K562 (cell line): ENCODE measurements around the gene PCYT1A. TPM values are rescaled to one million over a fixed set of nuclear protein-coding genes. Genes with fewer than 3 reads are reported as not detected.

Source experiments
- CCAR2 ChIP-seq: fragments of 200-400 bp; formaldehyde crosslinking; IDR thresholded peaks from 2 replicates; pipeline ENCODE4 v1.6.1; 2017; ENCODE audit warnings: mild to moderate bottlenecking, low read depth, low read length
- CHD4 ChIP-seq: fragments of 200-600 bp; sonication (generic); IDR thresholded peaks from 3 replicates; pipeline ENCODE4 v1.6.1; 2012; ENCODE audit warnings: low read depth, mild to moderate bottlenecking, mixed read lengths, low read length, inconsistent platforms; ENCODE audit not compliant: insufficient read depth, insufficient replicate concordance, poor library complexity, severe bottlenecking
- FOSL1 ChIP-seq: fragments of 200-800 bp; sonication (Bioruptor generic); conservative IDR thresholded peaks from 2 replicates; pipeline ENCODE4 v1.6.1; 2016; ENCODE audit warnings: missing genetic modification characterization, missing compliant biosample characterization
- ILF3 ChIP-seq: fragments of 450-650 bp; IDR thresholded peaks from 2 replicates; pipeline ENCODE4 v1.6.1; 2018; ENCODE audit warnings: antibody characterized with exemption, mild to moderate bottlenecking, moderate library complexity, borderline replicate concordance
- OTX1 ChIP-seq: fragments of 450-650 bp; formaldehyde crosslinking; IDR thresholded peaks from 2 replicates; pipeline ENCODE4 v1.4.0; 2022; ENCODE audit warnings: mild to moderate bottlenecking
- RFX1 ChIP-seq: fragments of 450-650 bp; IDR thresholded peaks from 2 replicates; pipeline ENCODE4 v1.6.1; 2016; ENCODE audit warnings: mild to moderate bottlenecking, moderate library complexity
- TAF7 ChIP-seq: fragments of 450-650 bp; IDR thresholded peaks from 2 replicates; pipeline ENCODE4 v1.6.1; 2016; ENCODE audit warnings: missing genetic modification characterization, missing compliant biosample characterization
- TEAD4 ChIP-seq, 2 experiments: sonication (generic) in 1 of 2; formaldehyde crosslinking in 1 of 2; IDR thresholded peaks; 2 replicates each; pipeline versions ENCODE4 v1.6.1 to v1.8.0; 2012 to 2022; ENCODE audit warnings: borderline replicate concordance in 1 of 2, inconsistent platforms in 1 of 2, low read length in 1 of 2, mild to moderate bottlenecking in 1 of 2, missing genetic modification reagents in 1 of 2
- XRCC3 ChIP-seq: fragments of 450-650 bp; IDR thresholded peaks from 2 replicates; pipeline ENCODE4 v1.6.1; 2017; ENCODE audit warnings: mild to moderate bottlenecking, moderate library complexity
- YBX1 ChIP-seq: fragments of 450-650 bp; IDR thresholded peaks from 2 replicates; pipeline ENCODE4 v1.7.1; 2016; ENCODE audit warnings: mild to moderate bottlenecking
- ZKSCAN3 ChIP-seq: fragments of 250-450 bp; sonication (Bioruptor Pico); IDR thresholded peaks from 2 replicates; pipeline ENCODE4 v1.4.0; 2020
- polyA plus RNA-seq, 8 experiments: library from polyadenylated mRNA; depleted of rRNA in 4 of 8; stranded (reverse) in 5 of 8; unstranded in 3 of 8; fragments of >200 nt; fragmentation: Nextera tagmentation in 2 of 8; fragmentation: Illumina TruSeq in 1 of 8; extraction: Ambion mirVana in 2 of 8; extraction: Trizol in 1 of 8; gene quantifications; 2 replicates each; pipeline versions ENCODE4 v1.2.1 to v1.2.3, GENCODE V29; 2011 to 2014; ENCODE audit warnings: inconsistent platforms in 1 of 8, missing spikeins in 1 of 8
- total RNA-seq, 7 experiments: library from RNA; depleted of rRNA in 6 of 7; stranded (reverse); fragments of >200 nt in 6 of 7; fragmentation: Illumina TruSeq in 2 of 7; extraction: Trizol in 2 of 7; gene quantifications; 2 replicates each; pipeline versions ENCODE4 v1.2.1 to v1.2.3, GENCODE V29; 2011 to 2021; ENCODE audit warnings: low replicate concordance in 1 of 7
- TF ChIP-seq, protein P1 (sequence below): IDR thresholded peaks from 2 replicates; pipeline ENCODE4 v1.6.1; 2012; ENCODE audit warnings: low read depth, low read length, improper control_type of control experiment, borderline replicate concordance
- TF ChIP-seq, protein P2 (sequence below): fragments of 450-650 bp; IDR thresholded peaks from 2 replicates; pipeline ENCODE4 v1.6.1; 2016; ENCODE audit warnings: mild to moderate bottlenecking, moderate library complexity
- TF ChIP-seq, protein P3 (sequence below), 2 experiments: fragments of 450-650 bp; conservative IDR thresholded peaks; 2 replicates each; pipeline ENCODE4 v1.6.1; 2017; ENCODE audit warnings: mild to moderate bottlenecking in 2 of 2, moderate library complexity in 2 of 2

Gene PCYT1A
- total and polyA plus RNA-seq, 9 of the 15 experiments (the other 6 are each of a cell fraction or from before 2014, with no cell fraction given), result 13.4 to 62.8 (median 49.4) TPM

- no peak for TF ChIP-seq CCAR2
- TF ChIP-seq YBX1, result no peak
- TF ChIP-seq, protein P1, sequence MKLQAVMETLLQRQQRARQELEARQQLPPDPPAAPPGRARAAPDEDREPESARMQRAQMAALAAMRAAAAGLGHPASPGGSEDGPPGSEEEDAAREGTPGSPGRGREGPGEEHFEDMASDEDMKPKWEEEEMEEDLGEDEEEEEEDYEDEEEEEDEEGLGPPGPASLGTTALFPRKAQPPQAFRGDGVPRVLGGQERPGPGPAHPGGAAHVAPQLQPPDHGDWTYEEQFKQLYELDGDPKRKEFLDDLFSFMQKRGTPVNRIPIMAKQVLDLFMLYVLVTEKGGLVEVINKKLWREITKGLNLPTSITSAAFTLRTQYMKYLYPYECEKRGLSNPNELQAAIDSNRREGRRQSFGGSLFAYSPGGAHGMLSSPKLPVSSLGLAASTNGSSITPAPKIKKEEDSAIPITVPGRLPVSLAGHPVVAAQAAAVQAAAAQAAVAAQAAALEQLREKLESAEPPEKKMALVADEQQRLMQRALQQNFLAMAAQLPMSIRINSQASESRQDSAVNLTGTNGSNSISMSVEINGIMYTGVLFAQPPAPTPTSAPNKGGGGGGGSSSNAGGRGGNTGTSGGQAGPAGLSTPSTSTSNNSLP, result no peak; the same call in 1 of the 2 replicates
- TF ChIP-seq CHD4, result no peak
- no peak for TF ChIP-seq ZKSCAN3 (CRISPR knock-in tag)
- no peak for TF ChIP-seq TAF7 (tag)
- TF ChIP-seq FOSL1, result peak; percentile 96
- TF ChIP-seq, protein P2, sequence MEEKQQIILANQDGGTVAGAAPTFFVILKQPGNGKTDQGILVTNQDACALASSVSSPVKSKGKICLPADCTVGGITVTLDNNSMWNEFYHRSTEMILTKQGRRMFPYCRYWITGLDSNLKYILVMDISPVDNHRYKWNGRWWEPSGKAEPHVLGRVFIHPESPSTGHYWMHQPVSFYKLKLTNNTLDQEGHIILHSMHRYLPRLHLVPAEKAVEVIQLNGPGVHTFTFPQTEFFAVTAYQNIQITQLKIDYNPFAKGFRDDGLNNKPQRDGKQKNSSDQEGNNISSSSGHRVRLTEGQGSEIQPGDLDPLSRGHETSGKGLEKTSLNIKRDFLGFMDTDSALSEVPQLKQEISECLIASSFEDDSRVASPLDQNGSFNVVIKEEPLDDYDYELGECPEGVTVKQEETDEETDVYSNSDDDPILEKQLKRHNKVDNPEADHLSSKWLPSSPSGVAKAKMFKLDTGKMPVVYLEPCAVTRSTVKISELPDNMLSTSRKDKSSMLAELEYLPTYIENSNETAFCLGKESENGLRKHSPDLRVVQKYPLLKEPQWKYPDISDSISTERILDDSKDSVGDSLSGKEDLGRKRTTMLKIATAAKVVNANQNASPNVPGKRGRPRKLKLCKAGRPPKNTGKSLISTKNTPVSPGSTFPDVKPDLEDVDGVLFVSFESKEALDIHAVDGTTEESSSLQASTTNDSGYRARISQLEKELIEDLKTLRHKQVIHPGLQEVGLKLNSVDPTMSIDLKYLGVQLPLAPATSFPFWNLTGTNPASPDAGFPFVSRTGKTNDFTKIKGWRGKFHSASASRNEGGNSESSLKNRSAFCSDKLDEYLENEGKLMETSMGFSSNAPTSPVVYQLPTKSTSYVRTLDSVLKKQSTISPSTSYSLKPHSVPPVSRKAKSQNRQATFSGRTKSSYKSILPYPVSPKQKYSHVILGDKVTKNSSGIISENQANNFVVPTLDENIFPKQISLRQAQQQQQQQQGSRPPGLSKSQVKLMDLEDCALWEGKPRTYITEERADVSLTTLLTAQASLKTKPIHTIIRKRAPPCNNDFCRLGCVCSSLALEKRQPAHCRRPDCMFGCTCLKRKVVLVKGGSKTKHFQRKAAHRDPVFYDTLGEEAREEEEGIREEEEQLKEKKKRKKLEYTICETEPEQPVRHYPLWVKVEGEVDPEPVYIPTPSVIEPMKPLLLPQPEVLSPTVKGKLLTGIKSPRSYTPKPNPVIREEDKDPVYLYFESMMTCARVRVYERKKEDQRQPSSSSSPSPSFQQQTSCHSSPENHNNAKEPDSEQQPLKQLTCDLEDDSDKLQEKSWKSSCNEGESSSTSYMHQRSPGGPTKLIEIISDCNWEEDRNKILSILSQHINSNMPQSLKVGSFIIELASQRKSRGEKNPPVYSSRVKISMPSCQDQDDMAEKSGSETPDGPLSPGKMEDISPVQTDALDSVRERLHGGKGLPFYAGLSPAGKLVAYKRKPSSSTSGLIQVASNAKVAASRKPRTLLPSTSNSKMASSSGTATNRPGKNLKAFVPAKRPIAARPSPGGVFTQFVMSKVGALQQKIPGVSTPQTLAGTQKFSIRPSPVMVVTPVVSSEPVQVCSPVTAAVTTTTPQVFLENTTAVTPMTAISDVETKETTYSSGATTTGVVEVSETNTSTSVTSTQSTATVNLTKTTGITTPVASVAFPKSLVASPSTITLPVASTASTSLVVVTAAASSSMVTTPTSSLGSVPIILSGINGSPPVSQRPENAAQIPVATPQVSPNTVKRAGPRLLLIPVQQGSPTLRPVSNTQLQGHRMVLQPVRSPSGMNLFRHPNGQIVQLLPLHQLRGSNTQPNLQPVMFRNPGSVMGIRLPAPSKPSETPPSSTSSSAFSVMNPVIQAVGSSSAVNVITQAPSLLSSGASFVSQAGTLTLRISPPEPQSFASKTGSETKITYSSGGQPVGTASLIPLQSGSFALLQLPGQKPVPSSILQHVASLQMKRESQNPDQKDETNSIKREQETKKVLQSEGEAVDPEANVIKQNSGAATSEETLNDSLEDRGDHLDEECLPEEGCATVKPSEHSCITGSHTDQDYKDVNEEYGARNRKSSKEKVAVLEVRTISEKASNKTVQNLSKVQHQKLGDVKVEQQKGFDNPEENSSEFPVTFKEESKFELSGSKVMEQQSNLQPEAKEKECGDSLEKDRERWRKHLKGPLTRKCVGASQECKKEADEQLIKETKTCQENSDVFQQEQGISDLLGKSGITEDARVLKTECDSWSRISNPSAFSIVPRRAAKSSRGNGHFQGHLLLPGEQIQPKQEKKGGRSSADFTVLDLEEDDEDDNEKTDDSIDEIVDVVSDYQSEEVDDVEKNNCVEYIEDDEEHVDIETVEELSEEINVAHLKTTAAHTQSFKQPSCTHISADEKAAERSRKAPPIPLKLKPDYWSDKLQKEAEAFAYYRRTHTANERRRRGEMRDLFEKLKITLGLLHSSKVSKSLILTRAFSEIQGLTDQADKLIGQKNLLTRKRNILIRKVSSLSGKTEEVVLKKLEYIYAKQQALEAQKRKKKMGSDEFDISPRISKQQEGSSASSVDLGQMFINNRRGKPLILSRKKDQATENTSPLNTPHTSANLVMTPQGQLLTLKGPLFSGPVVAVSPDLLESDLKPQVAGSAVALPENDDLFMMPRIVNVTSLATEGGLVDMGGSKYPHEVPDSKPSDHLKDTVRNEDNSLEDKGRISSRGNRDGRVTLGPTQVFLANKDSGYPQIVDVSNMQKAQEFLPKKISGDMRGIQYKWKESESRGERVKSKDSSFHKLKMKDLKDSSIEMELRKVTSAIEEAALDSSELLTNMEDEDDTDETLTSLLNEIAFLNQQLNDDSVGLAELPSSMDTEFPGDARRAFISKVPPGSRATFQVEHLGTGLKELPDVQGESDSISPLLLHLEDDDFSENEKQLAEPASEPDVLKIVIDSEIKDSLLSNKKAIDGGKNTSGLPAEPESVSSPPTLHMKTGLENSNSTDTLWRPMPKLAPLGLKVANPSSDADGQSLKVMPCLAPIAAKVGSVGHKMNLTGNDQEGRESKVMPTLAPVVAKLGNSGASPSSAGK, result no peak
- no peak; the same call in 1 of the 2 replicates for TF ChIP-seq TEAD4 (IDR thresholded peaks at IDR 0.05; ENCODE audit: low read length)
- TF ChIP-seq TEAD4 (CRISPR knock-in tag; IDR thresholded peaks at IDR 0.05; ENCODE audit: borderline replicate concordance), result no peak
- no peak for TF ChIP-seq RFX1
- no peak for TF ChIP-seq XRCC3
- TF ChIP-seq ILF3, result no peak
- TF ChIP-seq, protein P3, sequence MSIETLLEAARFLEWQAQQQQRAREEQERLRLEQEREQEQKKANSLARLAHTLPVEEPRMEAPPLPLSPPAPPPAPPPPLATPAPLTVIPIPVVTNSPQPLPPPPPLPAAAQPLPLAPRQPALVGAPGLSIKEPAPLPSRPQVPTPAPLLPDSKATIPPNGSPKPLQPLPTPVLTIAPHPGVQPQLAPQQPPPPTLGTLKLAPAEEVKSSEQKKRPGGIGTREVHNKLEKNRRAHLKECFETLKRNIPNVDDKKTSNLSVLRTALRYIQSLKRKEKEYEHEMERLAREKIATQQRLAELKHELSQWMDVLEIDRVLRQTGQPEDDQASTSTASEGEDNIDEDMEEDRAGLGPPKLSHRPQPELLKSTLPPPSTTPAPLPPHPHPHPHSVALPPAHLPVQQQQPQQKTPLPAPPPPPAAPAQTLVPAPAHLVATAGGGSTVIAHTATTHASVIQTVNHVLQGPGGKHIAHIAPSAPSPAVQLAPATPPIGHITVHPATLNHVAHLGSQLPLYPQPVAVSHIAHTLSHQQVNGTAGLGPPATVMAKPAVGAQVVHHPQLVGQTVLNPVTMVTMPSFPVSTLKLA (conservative IDR thresholded peaks at IDR 0.05), result 0 out of 4 replicates have a peak, but pooled peaks of 1 of the 2 experiments have one; percentile 55
- no peak for TF ChIP-seq OTX1
These were observed 12.9 kb downstream of the PCYT1A start (continued) for GRCh38 chr3:196274585-196274984.
